ENCODE results near the gene ARIH1. TPM values are rescaled to one million over a fixed set of nuclear protein-coding genes. Genes with fewer than 3 reads are reported as not detected.

The ARIH1 gene
- total and polyA plus RNA-seq, 2 of the 4 experiments (the other 2 are of a cell fraction): 24.0 to 41.2 TPM

DNA sequence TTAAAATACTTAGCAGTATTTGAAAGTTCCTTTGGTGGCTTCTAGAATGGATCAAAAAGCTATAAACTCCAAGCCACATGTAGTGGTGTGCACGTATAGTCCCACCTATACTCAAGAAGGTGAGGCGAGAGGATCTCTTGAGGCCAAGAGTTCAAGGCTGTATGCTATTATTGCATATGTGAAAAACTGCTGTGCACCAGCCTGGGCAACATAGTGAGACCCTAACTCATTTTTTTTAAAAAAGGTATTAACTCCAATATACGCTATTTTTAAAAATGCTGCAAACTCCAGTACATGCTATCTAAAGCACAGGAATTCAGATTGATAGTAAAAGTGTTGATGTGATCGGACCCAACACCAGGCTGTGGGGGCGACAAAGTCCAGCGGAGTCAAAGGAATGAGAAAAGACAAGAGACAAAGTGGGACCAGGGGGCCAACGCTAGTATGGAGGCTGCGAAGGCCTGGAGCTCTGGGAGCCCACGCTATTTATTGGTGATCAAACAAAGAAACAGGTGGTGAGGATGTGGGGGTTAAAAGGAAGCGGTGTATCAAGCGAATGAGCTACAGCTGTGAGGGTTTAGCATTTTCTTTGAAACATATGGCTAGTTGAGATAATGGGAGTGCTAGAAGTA is 66.6 kb downstream of the ARIH1 start:
- Histone ChIP-seq H2AFZ (replicated peaks; ENCODE audit: low read length, poor library complexity) (no peak overlapping the region), H3K27ac (ENCODE audit: insufficient read depth, low read length) (no peak overlapping the region), H2BK15ac (ENCODE audit: low read depth, low read length) (no peak overlapping the region), H4K8ac (ENCODE audit: low read depth in 2 of 2, low read length in 2 of 2) (no peak overlapping the region), H3K4ac (ENCODE audit: low read depth, low read length) (no peak overlapping the region), H2BK20ac (ENCODE audit: low read depth, low read length) (no peak overlapping the region), H3K14ac (replicated peaks; ENCODE audit: low read depth, low read length) (no peak overlapping the region), H4K91ac (ENCODE audit: insufficient read depth, low read depth, low read length) (no peak overlapping the region), H4K5ac (ENCODE audit: low read depth, low read length) (no peak overlapping the region), H3K9ac (ENCODE audit: low read depth, low read length) (no peak overlapping the region), H3K27me3 (ENCODE audit: control insufficient read depth, insufficient read depth, low read length) (no peaks in the 10 kb centered on the region), H3K4me1 (ENCODE audit: control insufficient read depth, insufficient read depth, low read length) (no peaks in the 10 kb centered on the region; the same call in 1 of the 2 replicates), H3K23ac (ENCODE audit: low read depth, low read length) (no peak overlapping the region), H3K9me3 (ENCODE audit: control insufficient read depth, insufficient read depth, low read length) (peaks cover 8% of the 10 kb centered on the region), H3K56ac (ENCODE audit: extremely low read depth, insufficient read depth, low read length) (no peak overlapping the region), H3K79me1 (ENCODE audit: low read depth in 1 of 2, low read length in 2 of 2) (peaks cover 19 to 49% of the 10 kb centered on the region in 2 experiments), H3K36me3 (ENCODE audit: control insufficient read depth, insufficient read depth, low read length) (peaks cover 5% of the 10 kb centered on the region; the same call in 1 of the 2 replicates), H4K20me1 (ENCODE audit: insufficient read depth, low read length) (peaks cover 36% of the 10 kb centered on the region), H2BK5ac (ENCODE audit: low read depth, low read length, poor library complexity, severe bottlenecking) (no peak overlapping the region), H3K9me1 (ENCODE audit: insufficient read depth, low read length) (0 out of 2 replicates have a peak, but pooled peaks cover 3% of the 10 kb centered on the region), H2AK5ac (ENCODE audit: low read depth, low read length) (no peak overlapping the region), H3K4me2 (ENCODE audit: low read depth, low read length) (no peak overlapping the region), H3K18ac (ENCODE audit: low read depth, low read length) (no peak overlapping the region), H3K4me3 (ENCODE audit: insufficient read depth, low read depth, low read length) (no peak overlapping the region), H2BK120ac (ENCODE audit: low read depth, low read length) (no peak overlapping the region), H2AK9ac (replicated peaks; ENCODE audit: low read depth, low read length, poor library complexity) (no peak overlapping the region)
- DNase-seq: no peak
- TF ChIP-seq CEBPB (IDR thresholded peaks at IDR 0.05; ENCODE audit: low read depth, low read length) (no peak), BHLHE40 (IDR thresholded peaks at IDR 0.05; ENCODE audit: low read depth, low read length) (no peak), FOS (IDR thresholded peaks at IDR 0.05; ENCODE audit: low read depth, low read length) (no peak), RAD21 (IDR thresholded peaks at IDR 0.05; ENCODE audit: low read length) (no peak), MXI1 (IDR thresholded peaks at IDR 0.05; ENCODE audit: borderline replicate concordance, low read depth, low read length) (no peak), RFX5 (IDR thresholded peaks at IDR 0.05; ENCODE audit: low read depth, low read length) (no peak), CHD1 (IDR thresholded peaks at IDR 0.05; ENCODE audit: low read depth, low read length) (no peak), MAZ (IDR thresholded peaks at IDR 0.05; ENCODE audit: borderline replicate concordance, low read depth, low read length) (no peak)
- TF ChIP-seq, protein P1, sequence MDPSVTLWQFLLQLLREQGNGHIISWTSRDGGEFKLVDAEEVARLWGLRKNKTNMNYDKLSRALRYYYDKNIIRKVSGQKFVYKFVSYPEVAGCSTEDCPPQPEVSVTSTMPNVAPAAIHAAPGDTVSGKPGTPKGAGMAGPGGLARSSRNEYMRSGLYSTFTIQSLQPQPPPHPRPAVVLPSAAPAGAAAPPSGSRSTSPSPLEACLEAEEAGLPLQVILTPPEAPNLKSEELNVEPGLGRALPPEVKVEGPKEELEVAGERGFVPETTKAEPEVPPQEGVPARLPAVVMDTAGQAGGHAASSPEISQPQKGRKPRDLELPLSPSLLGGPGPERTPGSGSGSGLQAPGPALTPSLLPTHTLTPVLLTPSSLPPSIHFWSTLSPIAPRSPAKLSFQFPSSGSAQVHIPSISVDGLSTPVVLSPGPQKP (IDR thresholded peaks at IDR 0.05; ENCODE audit: borderline replicate concordance, low read depth, low read length): no peak
- TF ChIP-seq, protein P2, sequence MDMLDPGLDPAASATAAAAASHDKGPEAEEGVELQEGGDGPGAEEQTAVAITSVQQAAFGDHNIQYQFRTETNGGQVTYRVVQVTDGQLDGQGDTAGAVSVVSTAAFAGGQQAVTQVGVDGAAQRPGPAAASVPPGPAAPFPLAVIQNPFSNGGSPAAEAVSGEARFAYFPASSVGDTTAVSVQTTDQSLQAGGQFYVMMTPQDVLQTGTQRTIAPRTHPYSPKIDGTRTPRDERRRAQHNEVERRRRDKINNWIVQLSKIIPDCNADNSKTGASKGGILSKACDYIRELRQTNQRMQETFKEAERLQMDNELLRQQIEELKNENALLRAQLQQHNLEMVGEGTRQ (IDR thresholded peaks at IDR 0.05; ENCODE audit: low read depth, low read length): no peak
- dilution Hi-C loops (cut with HindIII; ENCODE audit: low sequenced_read_pairs, unreplicated experiment) (no loop called here), intact Hi-C loops (cut with micrococcal nuclease) (no loop called here), in situ Hi-C loops (cut with MboI; ENCODE audit: low sequenced_read_pairs) (no loop called here)
- POLR2A ChIA-PET (ENCODE audit: unreplicated experiment): interaction anchor here (0.6 kb wide), 1 partner anchor 175 kb away, joined by 16 read pairs; no protein-coding TSS in a partner anchor
- BruUV-seq (replicated peaks): no TSS peak
- CTCF ChIA-PET: no interaction called here
- no peak for ATAC-seq (ENCODE audit: low read depth)
- 100% methylated on average over 3 of the region's 11 CpGs; no CpG with 5 or more reads in 1 of the 2 experiments for WGBS, 2 experiments (ENCODE audit: extremely low coverage in 2 of 2, insufficient read length in 1 of 2)

All from IMR-90 (cell line).